Mononuclear cell (primary cell): ENCODE results near the gene PGC. TPM values are rescaled to one million over a fixed set of nuclear protein-coding genes. Genes with fewer than 3 reads are reported as not detected.

Source experiments
- H3K27me3 ChIP-seq: 2 replicates; pipeline ENCODE4 v1.6.0; 2011; ENCODE audit warnings: low read length, control low read depth; ENCODE audit not compliant: insufficient read depth
- H3K4me1 ChIP-seq: 2 replicates; pipeline ENCODE4 v1.5.1; 2011; ENCODE audit warnings: mild to moderate bottlenecking, low read length, control low read depth; ENCODE audit not compliant: insufficient read depth
- H3K4me3 ChIP-seq: 2 replicates; pipeline ENCODE4 v1.5.1; 2011; ENCODE audit warnings: mild to moderate bottlenecking, low read length, moderate library complexity
- H3K9me3 ChIP-seq: 2 replicates; pipeline ENCODE4 v1.5.1; 2011; ENCODE audit warnings: low read depth, mild to moderate bottlenecking, control low read depth, low read length
- total RNA-seq: library from RNA; depleted of rRNA; stranded (reverse); fragments of >200 nt; gene quantifications from one replicate; pipeline ENCODE4 v1.2.3, GENCODE V29; 2012

Gene PGC
- total RNA-seq, 1 donor = 0.10 TPM

GRCh38 chr6:41732591-41733359 lies 14.4 kb downstream of the PGC start:
- Histone ChIP-seq H3K4me3 (peak overlapping the region; percentile 81), H3K4me1 (peaks cover 67% of the 10 kb centered on the region)

DNA sequence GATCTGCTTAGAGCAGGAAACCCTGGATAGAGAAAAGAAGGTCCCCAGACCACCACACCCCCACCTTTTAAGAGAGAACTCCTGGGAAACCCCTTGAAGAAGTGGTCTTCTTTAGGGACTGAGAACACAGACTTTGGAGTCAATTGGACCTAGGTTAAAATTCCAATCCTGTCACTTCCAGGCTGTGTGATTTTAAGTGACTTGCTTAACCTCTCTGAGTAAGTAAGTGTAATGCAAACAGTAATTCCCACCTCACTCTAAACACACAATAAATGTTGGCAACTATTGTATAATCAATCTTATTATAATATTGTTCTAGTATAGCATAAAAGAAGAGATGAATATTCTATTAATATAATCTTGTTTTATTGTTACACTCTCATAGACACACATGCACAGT lies 15.0 kb downstream of the PGC start:
- no peaks in the 10 kb centered on the region for H3K9me3 ChIP-seq
- no peak overlapping the region for H3K4me3 ChIP-seq
- no peaks in the 10 kb centered on the region for H3K27me3 ChIP-seq
- peaks cover 73% of the 10 kb centered on the region for H3K4me1 ChIP-seq

More at GRCh38 chr6:41732591-41733359, 14.4 kb downstream of the PGC start:
- no peaks in the 10 kb centered on the region for H3K27me3 ChIP-seq
- no peaks in the 10 kb centered on the region for H3K9me3 ChIP-seq

DNA sequence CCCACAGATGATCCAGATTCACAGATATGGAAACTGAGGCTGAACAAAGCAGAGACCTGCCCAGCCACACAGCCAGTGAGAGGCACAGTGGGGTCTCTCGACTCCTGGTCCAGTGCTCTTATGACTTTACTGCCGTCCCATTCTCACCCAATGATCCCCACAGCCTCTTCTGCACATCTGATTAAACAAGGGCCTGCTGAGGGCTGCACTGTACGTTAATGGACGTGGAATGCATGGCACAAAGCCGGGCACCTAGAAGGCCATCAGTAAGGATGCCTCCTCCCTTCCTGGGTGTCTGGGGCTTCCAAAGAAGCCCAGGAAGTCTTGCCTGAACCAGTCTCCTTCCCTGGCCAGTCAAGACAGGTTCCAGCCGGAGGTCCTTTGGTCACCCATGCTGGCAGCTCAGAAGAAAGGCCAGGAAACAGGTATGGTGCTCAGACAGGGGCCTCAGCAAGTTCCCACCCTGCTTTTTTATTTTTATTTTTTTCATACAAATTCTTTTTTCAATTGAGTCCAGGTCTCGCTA lies 15.6 kb downstream of the PGC start:
- Histone ChIP-seq H3K4me1 (peaks cover 79% of the 10 kb centered on the region), H3K9me3 (no peaks in the 10 kb centered on the region), H3K27me3 (no peaks in the 10 kb centered on the region), H3K4me3 (no peak overlapping the region)

DNA sequence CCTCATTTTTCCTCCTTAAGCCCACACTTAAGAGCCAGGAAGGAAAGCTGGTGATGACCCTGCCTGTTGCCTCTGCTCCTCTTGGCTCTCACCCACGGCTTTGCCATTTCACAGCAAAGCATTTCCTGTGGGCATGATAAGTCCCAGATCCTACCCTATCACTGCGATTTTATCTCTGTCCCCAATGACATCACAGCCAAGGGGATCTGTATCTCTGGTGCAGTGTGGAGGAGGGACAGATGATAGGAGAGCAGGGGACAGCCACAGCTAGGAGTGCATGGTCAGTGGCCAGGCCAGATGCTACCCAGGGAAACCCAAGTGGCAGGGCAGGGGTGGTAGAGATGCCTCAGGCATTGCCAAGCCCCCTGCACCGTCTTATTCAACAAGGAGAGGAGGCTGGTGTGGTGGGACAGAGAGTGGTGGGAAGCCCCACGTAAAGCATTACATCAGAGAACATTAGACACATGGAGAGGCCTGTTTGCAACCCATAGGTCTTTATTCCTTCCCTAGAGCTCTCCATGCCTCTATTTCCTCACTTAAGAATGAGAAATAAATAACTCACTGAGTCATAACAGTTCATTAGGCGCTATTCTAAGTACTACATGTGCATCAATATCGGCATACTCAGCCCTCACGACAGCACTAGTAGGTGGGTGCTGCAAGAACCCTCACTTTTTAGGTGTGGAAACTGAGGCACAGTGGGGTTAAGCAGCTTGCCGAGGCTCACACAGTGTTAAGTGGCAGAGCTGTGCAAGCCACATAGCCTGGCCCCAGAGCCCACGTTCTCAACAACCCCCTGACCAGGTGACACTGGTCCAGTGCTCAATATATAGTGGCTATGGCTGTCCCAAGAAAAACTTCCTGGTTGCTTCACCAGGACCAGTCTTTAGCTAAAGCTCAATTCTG lies 16.4 kb downstream of the PGC start:
- Histone ChIP-seq H3K4me3 (no peak overlapping the region), H3K9me3 (no peaks in the 10 kb centered on the region), H3K27me3 (no peaks in the 10 kb centered on the region), H3K4me1 (peaks cover 84% of the 10 kb centered on the region)

GRCh38 chr6:41729624-41730023 lies 17.6 kb downstream of the PGC start:
- Histone ChIP-seq H3K4me3 (no peak overlapping the region), H3K27me3 (no peaks in the 10 kb centered on the region), H3K4me1 (peaks cover 93% of the 10 kb centered on the region), H3K9me3 (no peaks in the 10 kb centered on the region)

DNA sequence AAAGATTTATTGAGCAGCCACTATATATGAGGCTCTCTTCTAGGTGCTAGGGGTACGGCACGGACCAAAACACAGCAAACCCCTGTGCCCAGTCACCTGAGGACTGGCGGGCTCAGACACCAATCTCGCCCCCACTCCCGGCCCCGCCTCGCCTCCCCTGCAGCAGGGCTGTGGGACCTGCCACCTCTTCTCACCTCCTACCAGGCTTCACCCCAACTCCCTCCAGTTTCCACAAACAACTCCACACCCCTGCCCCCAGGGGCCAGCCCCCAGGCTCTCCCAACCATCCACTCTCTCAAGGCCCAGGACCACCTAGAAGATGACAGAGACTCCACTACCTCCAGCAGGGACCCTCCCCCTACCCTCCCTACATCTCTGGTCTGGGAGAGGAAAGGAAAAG lies 18.2 kb downstream of the PGC start:
- H3K27me3 ChIP-seq = no peaks in the 10 kb centered on the region
- H3K4me1 ChIP-seq = peaks cover 99% of the 10 kb centered on the region
- H3K9me3 ChIP-seq = no peaks in the 10 kb centered on the region
- no peak overlapping the region for H3K4me3 ChIP-seq

- no peaks in the 10 kb centered on the region for H3K27me3 ChIP-seq
- H3K4me3 ChIP-seq = no peak overlapping the region
- H3K4me1 ChIP-seq = peaks cover 99% of the 10 kb centered on the region
- H3K9me3 ChIP-seq = no peaks in the 10 kb centered on the region
These were observed 18.9 kb downstream of the PGC start for GRCh38 chr6:41728073-41728936.

DNA sequence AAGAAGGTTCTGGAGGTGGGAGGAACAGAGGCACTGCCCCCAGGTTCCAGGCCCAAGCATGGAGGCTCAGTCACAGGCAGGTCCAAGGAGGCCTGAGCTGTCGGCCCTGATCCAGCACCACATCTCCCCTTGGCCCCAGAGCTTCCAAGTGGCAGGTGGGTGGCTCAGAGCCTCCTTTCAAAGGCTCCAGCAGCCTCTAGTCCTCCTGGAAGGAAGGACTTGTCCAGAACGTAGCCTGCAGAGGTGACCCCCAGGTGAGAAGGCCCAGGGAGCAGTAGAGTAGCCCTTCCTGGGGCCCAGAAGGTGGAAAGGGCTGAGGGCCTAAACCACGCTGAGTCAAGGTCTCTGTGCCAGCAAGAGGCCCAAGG lies 19.5 kb downstream of the PGC start:
- Histone ChIP-seq H3K27me3 (no peaks in the 10 kb centered on the region), H3K9me3 (no peaks in the 10 kb centered on the region), H3K4me3 (no peak overlapping the region), H3K4me1 (peaks cover 99% of the 10 kb centered on the region)

DNA sequence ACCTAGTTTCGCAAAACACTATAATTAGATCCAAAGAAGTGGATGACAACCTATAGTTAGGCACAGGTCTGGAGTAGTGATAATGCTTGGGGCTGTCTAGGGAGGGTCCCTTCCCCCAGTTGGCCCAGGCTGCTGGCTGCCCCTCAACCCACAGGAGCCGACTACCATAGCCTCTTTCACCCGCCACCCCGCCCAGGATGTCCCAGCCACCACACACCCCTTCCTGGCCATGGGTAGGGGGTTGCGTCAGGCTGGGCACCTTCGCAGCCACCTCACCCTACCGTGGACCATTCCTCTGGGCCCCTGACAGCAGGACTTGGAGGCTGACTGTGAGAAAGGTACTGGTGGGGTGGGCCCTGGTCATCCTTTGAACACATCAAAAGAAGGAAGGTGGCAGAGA lies 20.3 kb downstream of the PGC start:
- Histone ChIP-seq H3K4me3 (no peak overlapping the region), H3K9me3 (no peaks in the 10 kb centered on the region), H3K4me1 (peaks cover 100% of the 10 kb centered on the region), H3K27me3 (no peaks in the 10 kb centered on the region)

- Histone ChIP-seq H3K4me3 (no peak overlapping the region), H3K4me1 (peaks cover 100% of the 10 kb centered on the region), H3K27me3 (no peaks in the 10 kb centered on the region), H3K9me3 (no peaks in the 10 kb centered on the region)
These were observed 22.4 kb downstream of the PGC start for GRCh38 chr6:41724586-41725501.

DNA sequence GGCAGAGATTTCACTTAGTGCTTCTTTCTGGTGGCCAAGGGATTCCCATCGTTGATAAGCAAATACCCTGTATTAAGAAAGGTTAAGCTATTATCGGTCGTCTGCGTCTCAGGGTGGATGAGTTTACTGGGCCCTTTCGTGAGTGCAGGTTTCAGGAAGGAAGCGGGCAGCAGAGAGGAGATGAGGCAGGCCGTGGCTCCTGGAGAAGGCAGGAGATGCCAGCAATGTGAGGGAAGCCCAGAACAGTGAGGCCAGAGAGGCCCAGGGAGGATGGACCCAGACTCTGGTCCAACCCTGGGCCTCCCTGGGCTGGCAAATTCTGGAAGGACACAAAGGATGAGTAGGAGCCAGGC lies 23.0 kb downstream of the PGC start:
- Histone ChIP-seq H3K4me3 (no peak overlapping the region), H3K9me3 (no peaks in the 10 kb centered on the region), H3K27me3 (no peaks in the 10 kb centered on the region), H3K4me1 (peaks cover 96% of the 10 kb centered on the region)

DNA sequence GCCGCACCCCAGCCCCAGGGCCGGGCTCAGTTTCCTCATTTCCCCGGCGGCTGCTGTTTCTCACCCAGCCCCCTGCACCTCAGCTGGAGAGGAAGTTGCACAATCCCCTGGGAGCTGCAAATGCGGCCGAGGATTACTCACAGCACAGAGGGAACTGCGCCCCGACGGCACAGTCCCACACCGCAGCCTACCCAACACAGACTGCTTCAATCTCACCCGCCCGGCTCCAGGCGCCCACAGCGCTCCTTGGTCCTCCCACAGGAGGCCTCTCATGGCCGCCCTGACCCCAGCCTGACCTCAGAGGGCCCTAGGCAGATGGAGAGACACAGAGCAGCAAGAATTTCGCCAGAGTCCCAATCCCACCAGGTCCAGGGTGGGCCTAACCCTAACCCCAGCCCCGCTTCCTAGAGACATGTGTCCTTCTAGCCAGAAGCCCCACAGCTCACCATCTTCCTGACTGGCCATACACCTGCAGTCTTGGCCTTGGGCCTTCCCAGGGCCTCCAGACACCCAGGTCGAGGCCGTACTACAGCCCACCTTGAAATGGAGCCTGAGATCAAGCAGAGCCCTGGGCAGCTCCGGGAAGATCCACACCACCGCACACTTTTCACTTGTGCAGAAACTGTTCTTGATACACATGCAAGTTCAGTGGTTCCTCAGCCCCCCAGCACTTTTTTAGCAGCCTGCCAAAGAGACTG lies 23.5 kb downstream of the PGC start:
- no peaks in the 10 kb centered on the region for H3K27me3 ChIP-seq
- no peaks in the 10 kb centered on the region for H3K9me3 ChIP-seq
- peak overlapping the region; percentile 38 for H3K4me3 ChIP-seq
- H3K4me1 ChIP-seq = peaks cover 95% of the 10 kb centered on the region

DNA sequence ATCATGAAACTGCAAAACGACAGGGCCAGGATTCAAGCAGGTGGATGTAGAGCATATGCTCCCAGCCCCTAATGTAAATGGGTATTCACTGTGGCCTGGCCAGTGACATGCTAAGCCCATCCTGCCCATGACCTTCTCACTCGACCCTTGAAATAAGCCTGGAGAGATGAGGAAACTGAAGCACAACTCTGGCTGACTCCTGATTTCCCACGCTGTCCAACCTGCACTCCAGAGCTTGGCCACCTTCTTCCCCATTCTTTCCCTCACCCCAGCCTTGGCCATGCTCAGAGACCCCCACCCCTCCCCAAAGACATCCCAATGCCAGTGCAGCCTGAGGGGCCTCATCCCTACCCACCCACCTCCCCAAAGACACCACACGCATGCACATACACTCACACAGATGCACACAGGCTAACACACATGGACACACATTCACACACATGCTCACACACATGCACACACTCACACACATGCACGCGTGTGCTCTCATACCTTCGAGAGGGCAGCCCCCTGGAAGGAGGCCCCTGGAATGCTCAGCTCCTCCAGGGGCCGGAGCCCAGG lies 24.1 kb downstream of the PGC start:
- H3K9me3 ChIP-seq = no peaks in the 10 kb centered on the region
- peaks cover 95% of the 10 kb centered on the region for H3K4me1 ChIP-seq
- peak overlapping the region; percentile 38 for H3K4me3 ChIP-seq
- H3K27me3 ChIP-seq = no peaks in the 10 kb centered on the region
